HL-60 (cell line): ENCODE measurements around the gene CHSY1.

ENCODE experiments used
- DNase-seq, 2 experiments: peaks; one replicate each; pipeline ENCODE4 v3.0.0-alpha.2; 2010 to 2020; ENCODE audit warnings: low read depth in 1 of 2, low spot score in 1 of 2
- H3K27ac ChIP-seq: fragments of 250-450 bp; sonication (Bioruptor Pico); replicated peaks from 2 replicates; pipeline ENCODE4 v1.5.1; 2020; ENCODE audit warnings: mild to moderate bottlenecking, moderate library complexity
- H3K27me3 ChIP-seq: fragments of 250-450 bp; sonication (Bioruptor Pico); 2 replicates; pipeline ENCODE4 v1.5.1; 2021; ENCODE audit warnings: mild to moderate bottlenecking, moderate library complexity; ENCODE audit not compliant: insufficient read depth, poor library complexity, severe bottlenecking
- H3K4me3 ChIP-seq: replicated peaks from 2 replicates; pipeline ENCODE4 v1.5.1; 2011; ENCODE audit warnings: mild to moderate bottlenecking, control low read depth, low read length; ENCODE audit not compliant: insufficient read depth
- GABPA ChIP-seq: IDR thresholded peaks from 2 replicates; pipeline ENCODE4 v1.6.1; 2012; ENCODE audit warnings: low read depth
- POLR2AphosphoS5 ChIP-seq: IDR thresholded peaks from 2 replicates; pipeline ENCODE4 v1.6.1; 2012; ENCODE audit warnings: low read depth
- REST ChIP-seq: IDR thresholded peaks from 2 replicates; pipeline ENCODE4 v1.6.1; 2012; ENCODE audit warnings: low read depth; ENCODE audit not compliant: insufficient replicate concordance
- SPI1 ChIP-seq: IDR thresholded peaks from 2 replicates; pipeline ENCODE4 v1.6.1; 2012; ENCODE audit warnings: low read depth, mild to moderate bottlenecking, borderline replicate concordance
- TF ChIP-seq, protein P1 (sequence below): IDR thresholded peaks from one replicate; pipeline ENCODE4 v1.5.1; 2011; ENCODE audit warnings: low read length, control low read depth, inconsistent platforms; ENCODE audit not compliant: insufficient read depth

CHSY1 gene

DNA sequence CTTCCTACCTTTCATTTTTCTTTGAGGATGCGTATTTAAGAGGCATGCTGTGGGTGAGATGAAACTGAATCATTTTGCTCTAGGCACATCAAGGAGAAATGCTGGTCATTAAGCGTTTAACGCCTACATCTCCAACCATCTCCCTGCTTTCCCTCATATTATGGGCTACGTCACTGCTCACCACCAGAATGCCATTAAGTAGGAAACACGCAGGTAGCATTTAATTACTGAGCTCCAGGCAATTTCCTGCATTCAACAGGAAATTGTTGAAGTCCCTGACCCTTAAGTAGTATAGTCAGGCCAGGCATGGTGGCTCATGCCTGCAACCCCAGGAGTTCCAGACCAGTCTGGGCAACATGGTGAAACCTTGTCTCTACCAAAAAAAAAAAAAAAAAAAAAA, 66.1 kb downstream of the CHSY1 start:
- Histone ChIP-seq H3K4me3 (no peak overlapping the region), H3K27me3 (no peaks in the 10 kb centered on the region), H3K27ac (no peak overlapping the region)
- DNase-seq, result no peak
- TF ChIP-seq GABPA (no peak), SPI1 (no peak), REST (no peak), POLR2AphosphoS5 (no peak)
- TF ChIP-seq, protein P1, sequence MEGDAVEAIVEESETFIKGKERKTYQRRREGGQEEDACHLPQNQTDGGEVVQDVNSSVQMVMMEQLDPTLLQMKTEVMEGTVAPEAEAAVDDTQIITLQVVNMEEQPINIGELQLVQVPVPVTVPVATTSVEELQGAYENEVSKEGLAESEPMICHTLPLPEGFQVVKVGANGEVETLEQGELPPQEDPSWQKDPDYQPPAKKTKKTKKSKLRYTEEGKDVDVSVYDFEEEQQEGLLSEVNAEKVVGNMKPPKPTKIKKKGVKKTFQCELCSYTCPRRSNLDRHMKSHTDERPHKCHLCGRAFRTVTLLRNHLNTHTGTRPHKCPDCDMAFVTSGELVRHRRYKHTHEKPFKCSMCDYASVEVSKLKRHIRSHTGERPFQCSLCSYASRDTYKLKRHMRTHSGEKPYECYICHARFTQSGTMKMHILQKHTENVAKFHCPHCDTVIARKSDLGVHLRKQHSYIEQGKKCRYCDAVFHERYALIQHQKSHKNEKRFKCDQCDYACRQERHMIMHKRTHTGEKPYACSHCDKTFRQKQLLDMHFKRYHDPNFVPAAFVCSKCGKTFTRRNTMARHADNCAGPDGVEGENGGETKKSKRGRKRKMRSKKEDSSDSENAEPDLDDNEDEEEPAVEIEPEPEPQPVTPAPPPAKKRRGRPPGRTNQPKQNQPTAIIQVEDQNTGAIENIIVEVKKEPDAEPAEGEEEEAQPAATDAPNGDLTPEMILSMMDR, result no peak

GRCh38 chr15:101185336-101185735, 66.5 kb downstream of the CHSY1 start:
- Histone ChIP-seq H3K27me3 (no peaks in the 10 kb centered on the region), H3K4me3 (no peak overlapping the region), H3K27ac (no peak overlapping the region)
- DNase-seq, result no peak
- TF ChIP-seq POLR2AphosphoS5, result no peak
- TF ChIP-seq, protein P1, result no peak
- no peak for TF ChIP-seq GABPA
- no peak for TF ChIP-seq SPI1
- TF ChIP-seq REST, result no peak

- no peak overlapping the region for H3K27ac ChIP-seq
- no peaks in the 10 kb centered on the region for H3K27me3 ChIP-seq
- H3K4me3 ChIP-seq, result no peak overlapping the region
- no peak for DNase-seq
- TF ChIP-seq REST (no peak), GABPA (no peak), SPI1 (no peak), POLR2AphosphoS5 (no peak)
- TF ChIP-seq, protein P1, result no peak
Measured at GRCh38 chr15:101184830-101185229, 67.0 kb downstream of the CHSY1 start.
